IgD-negative memory B cell (primary cell): ENCODE results near the gene LMOD3. TPM values are rescaled to one million over a fixed set of nuclear protein-coding genes. Genes with fewer than 3 reads are reported as not detected.

ENCODE experiments used
- H3K27ac Mint-ChIP-seq, 3 donors: one replicate each; pipeline ENCODE4 v1.8.0; 2020 to 2022; ENCODE audit warnings: mild to moderate bottlenecking in 3 of 3, mixed read lengths in 3 of 3, moderate library complexity in 1 of 3
- H3K27me3 Mint-ChIP-seq: one replicate; pipeline ENCODE4 v1.8.0; 2021; ENCODE audit warnings: mixed read lengths
- H3K36me3 Mint-ChIP-seq: one replicate; pipeline ENCODE4 v1.8.0; 2020; ENCODE audit warnings: mild to moderate bottlenecking, mixed read lengths
- H3K4me1 Mint-ChIP-seq, 3 donors: one replicate each; pipeline ENCODE4 v1.8.0; 2020 to 2022; ENCODE audit warnings: mixed read lengths in 3 of 3, mild to moderate bottlenecking in 1 of 3
- H3K4me3 Mint-ChIP-seq, 4 donors: one replicate each; pipeline ENCODE4 v1.8.0; 2020 to 2022; ENCODE audit warnings: mild to moderate bottlenecking in 4 of 4, mixed read lengths in 4 of 4, moderate library complexity in 3 of 4
- H3K9me3 Mint-ChIP-seq, 3 donors: one replicate each; pipeline ENCODE4 v1.8.0; 2020 to 2021; ENCODE audit warnings: mixed read lengths in 3 of 3, mild to moderate bottlenecking in 1 of 3
- polyA plus RNA-seq: library from polyadenylated mRNA; unstranded; fragments of 300-500 nt; fragmentation: Illumina TruSeq; gene quantifications from one replicate; pipeline ENCODE4 v1.2.3, GENCODE V29; 2021

Gene LMOD3
- polyA plus RNA-seq = not detected

- H3K27ac Mint-ChIP-seq = no peak within 1 kb of the TSS
- H3K4me3 Mint-ChIP-seq = no peak within 1 kb of the TSS
- H3K27me3 Mint-ChIP-seq = no peaks in the 10 kb centered on the region
- H3K9me3 Mint-ChIP-seq = no peaks in the 10 kb centered on the region
- peaks cover 0 to 5% (median 5%) of the 10 kb centered on the region in 3 donors for H3K4me1 Mint-ChIP-seq
- H3K36me3 Mint-ChIP-seq = peaks cover 2% of the 10 kb centered on the region
Measured at GRCh38 chr3:69122403-69122802, at the start of gene LMOD3. Gene LMOD3, minus strand, starts transcription at chr3:69122595. Its CDS starts 209 bp downstream, at chr3:69122386.

- peaks cover 2% of the 10 kb centered on the region for H3K27me3 Mint-ChIP-seq
- no peaks in the 10 kb centered on the region for H3K4me1 Mint-ChIP-seq
- no peak overlapping the region for H3K27ac Mint-ChIP-seq
- no peak overlapping the region for H3K4me3 Mint-ChIP-seq
- H3K36me3 Mint-ChIP-seq = no peaks in the 10 kb centered on the region
- no peaks in the 10 kb centered on the region for H3K9me3 Mint-ChIP-seq
Measured at GRCh38 chr3:69172058-69172457, 49.7 kb upstream of the LMOD3 start.

- H3K27ac Mint-ChIP-seq = no peak overlapping the region
- H3K36me3 Mint-ChIP-seq = no peaks in the 10 kb centered on the region
- peaks cover 2% of the 10 kb centered on the region for H3K27me3 Mint-ChIP-seq
- H3K4me1 Mint-ChIP-seq = peaks cover 0 to under 1% (median 0%) of the 10 kb centered on the region in 3 donors
- H3K4me3 Mint-ChIP-seq = no peak overlapping the region
- H3K9me3 Mint-ChIP-seq = no peaks in the 10 kb centered on the region
Measured at GRCh38 chr3:69166446-69166845, 44.1 kb upstream of the LMOD3 start.

GRCh38 chr3:69165744-69166143 lies 43.3 kb upstream of the LMOD3 start:
- Mint-ChIP-seq H3K27me3 (peaks cover 2% of the 10 kb centered on the region), H3K36me3 (no peaks in the 10 kb centered on the region), H3K4me1 (peaks cover 0 to 1% (median 0%) of the 10 kb centered on the region in 3 donors), H3K27ac (no peak overlapping the region), H3K9me3 (no peaks in the 10 kb centered on the region), H3K4me3 (no peak overlapping the region)

- no peaks in the 10 kb centered on the region for H3K36me3 Mint-ChIP-seq
- peaks cover 4% of the 10 kb centered on the region for H3K27me3 Mint-ChIP-seq
Measured at GRCh38 chr3:69164296-69164695, 41.9 kb upstream of the LMOD3 start.

GRCh38 chr3:69162308-69162980 lies 40.0 kb upstream of the LMOD3 start:
- peaks cover 2% of the 10 kb centered on the region for H3K27me3 Mint-ChIP-seq
- peaks cover 0 to 1% (median 0%) of the 10 kb centered on the region in 3 donors for H3K4me1 Mint-ChIP-seq
- H3K4me3 Mint-ChIP-seq = no peak overlapping the region
- no peaks in the 10 kb centered on the region for H3K9me3 Mint-ChIP-seq
- no peak overlapping the region for H3K27ac Mint-ChIP-seq
- no peaks in the 10 kb centered on the region for H3K36me3 Mint-ChIP-seq

More at GRCh38 chr3:69164296-69164695, 41.9 kb upstream of the LMOD3 start:
- no peak overlapping the region for H3K4me3 Mint-ChIP-seq
- H3K27ac Mint-ChIP-seq = peak overlapping the region in 1 of 3 donors; percentile 7
- no peaks in the 10 kb centered on the region for H3K9me3 Mint-ChIP-seq
- peaks cover 0 to 1% (median 0%) of the 10 kb centered on the region in 3 donors for H3K4me1 Mint-ChIP-seq

- Mint-ChIP-seq H3K27ac (no peak overlapping the region), H3K9me3 (no peaks in the 10 kb centered on the region), H3K4me1 (peaks cover 0 to 1% (median 0%) of the 10 kb centered on the region in 3 donors), H3K27me3 (peaks cover 3% of the 10 kb centered on the region), H3K36me3 (no peaks in the 10 kb centered on the region), H3K4me3 (no peak overlapping the region)
Measured at GRCh38 chr3:69161587-69162307, 39.4 kb upstream of the LMOD3 start.

GRCh38 chr3:69160525-69160924 lies 38.1 kb upstream of the LMOD3 start:
- Mint-ChIP-seq H3K36me3 (no peaks in the 10 kb centered on the region), H3K27ac (no peak overlapping the region), H3K27me3 (peaks cover 3% of the 10 kb centered on the region), H3K4me3 (no peak overlapping the region), H3K4me1 (peaks cover 0 to 1% (median 0%) of the 10 kb centered on the region in 3 donors), H3K9me3 (no peaks in the 10 kb centered on the region)

- H3K36me3 Mint-ChIP-seq = no peaks in the 10 kb centered on the region
- H3K4me3 Mint-ChIP-seq = no peak overlapping the region
- peaks cover 3% of the 10 kb centered on the region for H3K27me3 Mint-ChIP-seq
- no peak overlapping the region for H3K27ac Mint-ChIP-seq
- no peaks in the 10 kb centered on the region for H3K9me3 Mint-ChIP-seq
- H3K4me1 Mint-ChIP-seq = peaks cover 0 to 1% (median 0%) of the 10 kb centered on the region in 3 donors
Measured at GRCh38 chr3:69160107-69160506, 37.7 kb upstream of the LMOD3 start.

- H3K9me3 Mint-ChIP-seq = no peaks in the 10 kb centered on the region
- peaks cover 0 to 6% (median 3%) of the 10 kb centered on the region in 3 donors for H3K4me1 Mint-ChIP-seq
- no peaks in the 10 kb centered on the region for H3K36me3 Mint-ChIP-seq
- no peak overlapping the region for H3K4me3 Mint-ChIP-seq
- H3K27ac Mint-ChIP-seq = no peak overlapping the region
- peaks cover 2% of the 10 kb centered on the region for H3K27me3 Mint-ChIP-seq
Measured at GRCh38 chr3:69149586-69149985, 27.2 kb upstream of the LMOD3 start.

- H3K4me3 Mint-ChIP-seq = no peak overlapping the region
- peaks cover 2% of the 10 kb centered on the region for H3K27me3 Mint-ChIP-seq
- H3K9me3 Mint-ChIP-seq = no peaks in the 10 kb centered on the region
- H3K4me1 Mint-ChIP-seq = no peaks in the 10 kb centered on the region
- no peak overlapping the region for H3K27ac Mint-ChIP-seq
- no peaks in the 10 kb centered on the region for H3K36me3 Mint-ChIP-seq
Measured at GRCh38 chr3:69145688-69146087, 23.3 kb upstream of the LMOD3 start.

- no peak overlapping the region for H3K27ac Mint-ChIP-seq
- H3K36me3 Mint-ChIP-seq = no peaks in the 10 kb centered on the region
- H3K4me3 Mint-ChIP-seq = no peak overlapping the region
- peaks cover 0 to 2% (median 0%) of the 10 kb centered on the region in 3 donors for H3K9me3 Mint-ChIP-seq
- peaks cover 6% of the 10 kb centered on the region for H3K27me3 Mint-ChIP-seq
- no peaks in the 10 kb centered on the region for H3K4me1 Mint-ChIP-seq
Measured at GRCh38 chr3:69144631-69145245, 22.3 kb upstream of the LMOD3 start.

- H3K27me3 Mint-ChIP-seq = peaks cover 9% of the 10 kb centered on the region
- H3K27ac Mint-ChIP-seq = no peak overlapping the region
- H3K4me3 Mint-ChIP-seq = no peak overlapping the region
- no peaks in the 10 kb centered on the region for H3K36me3 Mint-ChIP-seq
- peaks cover 0 to 2% (median 0%) of the 10 kb centered on the region in 3 donors for H3K9me3 Mint-ChIP-seq
- H3K4me1 Mint-ChIP-seq = no peaks in the 10 kb centered on the region
Measured at GRCh38 chr3:69143612-69144011, 21.2 kb upstream of the LMOD3 start.

GRCh38 chr3:69142797-69143454 lies 20.5 kb upstream of the LMOD3 start:
- no peaks in the 10 kb centered on the region for H3K4me1 Mint-ChIP-seq
- no peaks in the 10 kb centered on the region for H3K36me3 Mint-ChIP-seq
- no peak overlapping the region for H3K27ac Mint-ChIP-seq

GRCh38 chr3:69142090-69142489 lies 19.7 kb upstream of the LMOD3 start:
- Mint-ChIP-seq H3K27ac (no peak overlapping the region), H3K36me3 (no peaks in the 10 kb centered on the region), H3K9me3 (peaks cover 0 to 2% (median 0%) of the 10 kb centered on the region in 3 donors), H3K4me1 (no peaks in the 10 kb centered on the region), H3K4me3 (no peak overlapping the region), H3K27me3 (peaks cover 9% of the 10 kb centered on the region)

More at GRCh38 chr3:69142797-69143454, 20.5 kb upstream of the LMOD3 start:
- Mint-ChIP-seq H3K4me3 (no peak overlapping the region), H3K27me3 (peaks cover 9% of the 10 kb centered on the region), H3K9me3 (peaks cover 0 to 2% (median 0%) of the 10 kb centered on the region in 3 donors)
